ENCODE data around the gene GSAP.
"Not testable (repeated sequence)": the region's sequence is repeated elsewhere in the genome, so short reads cannot be mapped to it uniquely, and the experiment has no call there.

The GSAP gene

GRCh38 chr7:77353911-77354310, 62.2 kb downstream of the GSAP start:
- DNase-seq, result no peak

GRCh38 chr7:77353407-77353721, 62.8 kb downstream of the GSAP start:
- DNase-seq, result no peak

GRCh38 chr7:77352665-77353406, 63.3 kb downstream of the GSAP start:
- no peak for DNase-seq

DNA sequence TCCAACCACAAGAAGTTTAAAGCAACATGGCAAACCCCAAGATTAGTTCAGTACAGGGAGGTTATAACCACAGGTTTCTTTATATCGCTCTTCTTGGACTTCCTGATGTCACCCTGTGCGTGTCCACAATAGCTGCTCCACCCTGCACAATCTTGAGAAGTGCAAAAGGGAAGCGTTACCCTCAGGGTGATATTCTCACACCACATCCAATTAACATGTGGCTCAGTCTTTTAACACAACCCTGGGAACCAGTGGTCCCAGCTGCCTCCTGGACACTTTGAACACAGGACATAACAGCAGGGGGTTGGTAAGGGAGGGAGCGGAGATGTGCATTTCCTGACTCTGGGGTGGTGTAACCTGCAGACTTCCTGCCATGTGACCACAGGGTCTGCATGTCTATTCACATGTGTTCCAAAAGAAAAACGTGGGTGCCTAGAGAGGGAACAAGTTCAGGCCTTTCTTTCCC, 64.6 kb downstream of the GSAP start:
- DNase-seq, result no peak

- DNase-seq, result no peak
Observed at GRCh38 chr7:77349141-77349540, 67.0 kb downstream of the GSAP start.

GRCh38 chr7:77348371-77348813, 67.8 kb downstream of the GSAP start:
- no peak for DNase-seq

DNA sequence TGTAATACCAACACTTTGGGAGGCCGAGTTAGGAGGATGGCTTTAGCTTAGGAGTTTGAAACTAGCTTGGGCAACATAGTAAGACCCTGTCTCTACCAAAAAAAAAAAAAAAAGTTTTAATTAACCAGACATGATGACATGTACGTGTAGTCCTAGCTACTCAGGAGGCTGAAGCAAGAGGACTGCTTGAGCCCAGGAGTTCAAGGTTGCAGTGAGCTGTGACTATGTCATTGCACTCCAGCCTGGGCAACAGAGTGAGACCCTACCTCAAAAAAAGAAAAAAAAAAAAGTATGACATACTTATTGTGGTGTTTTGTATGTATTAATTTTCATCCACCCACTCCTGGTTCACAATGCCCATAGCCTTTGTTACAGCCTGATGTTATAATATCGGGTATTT, 69.7 kb downstream of the GSAP start:
- DNase-seq, result no peak

GRCh38 chr7:77345426-77345825, 70.7 kb downstream of the GSAP start:
- DNase-seq, result not testable (repeated sequence)

- no peak for DNase-seq
Observed at GRCh38 chr7:77339726-77340125, 76.4 kb downstream of the GSAP start.

- DNase-seq, result no peak
Observed at GRCh38 chr7:77338883-77339629, 77.1 kb downstream of the GSAP start.

DNA sequence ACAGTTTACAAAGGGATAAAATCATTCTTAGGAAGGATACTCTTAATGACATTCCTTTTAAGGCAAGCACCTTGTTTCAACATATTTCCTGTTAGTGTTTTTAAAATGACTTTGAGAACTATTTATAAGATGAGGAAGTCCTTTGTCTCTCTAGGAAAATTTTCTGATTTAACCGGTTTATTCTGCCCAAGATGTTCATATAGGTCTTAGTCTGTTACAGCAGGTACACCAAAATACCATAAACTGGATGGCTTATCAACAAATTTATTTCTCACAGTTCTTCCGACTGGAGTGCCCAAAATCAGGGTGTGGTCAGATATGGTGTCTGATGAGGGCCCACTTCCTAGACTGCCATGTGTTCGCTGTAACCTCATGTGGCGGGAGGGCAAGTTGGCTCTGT, 77.9 kb downstream of the GSAP start:
- no peak for DNase-seq

DNA sequence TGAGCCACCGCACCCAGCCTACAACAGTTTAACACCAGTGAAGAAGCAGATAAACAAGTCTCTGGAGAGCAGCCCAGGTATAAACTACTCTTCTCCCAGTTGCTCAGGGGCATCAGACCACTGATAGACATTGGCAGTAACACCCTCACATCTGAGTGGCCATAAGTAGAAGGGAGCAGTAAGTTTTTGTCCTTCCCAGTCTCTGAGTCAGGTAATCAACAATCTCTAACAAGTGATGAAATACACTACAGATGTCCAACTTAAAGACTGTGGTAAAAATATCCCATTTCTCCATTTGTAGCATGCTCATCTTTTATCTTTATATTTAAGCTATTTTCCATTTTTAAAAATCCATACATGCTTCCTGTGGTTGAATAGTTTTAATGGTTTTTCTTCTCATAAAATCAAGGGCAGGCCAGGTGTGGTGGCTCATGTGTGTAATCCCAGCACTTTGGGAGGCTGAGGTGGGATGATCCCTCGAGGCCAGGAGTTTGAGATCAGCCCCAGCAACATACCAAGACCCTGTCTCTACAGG, 78.6 kb downstream of the GSAP start:
- DNase-seq, result no peak

DNA sequence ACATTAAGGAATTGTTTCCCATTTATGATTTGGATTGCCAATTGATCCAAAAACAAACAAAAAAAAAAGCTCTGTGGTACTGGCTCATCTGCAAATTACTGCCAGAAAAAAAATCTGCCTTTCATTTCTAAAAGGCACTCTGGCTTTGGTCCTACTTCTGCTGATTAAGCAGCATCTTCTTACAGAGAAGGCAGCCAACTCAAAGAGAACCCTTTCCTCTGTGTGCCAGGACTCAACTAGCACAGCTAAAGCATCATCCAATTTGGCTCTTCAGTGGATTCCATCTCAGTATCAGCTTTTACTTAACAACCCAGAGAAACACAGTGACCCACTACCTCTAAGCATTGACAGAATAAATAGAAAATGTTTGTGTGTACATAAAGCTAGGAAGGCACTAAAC, 80.6 kb downstream of the GSAP start:
- DNase-seq, result no peak

- DNase-seq, result not testable (repeated sequence)
Observed at GRCh38 chr7:77334039-77334438, 82.1 kb downstream of the GSAP start.

GRCh38 chr7:77331938-77332695, 84.0 kb downstream of the GSAP start:
- peak; percentile 62 for DNase-seq

- DNase-seq, result no peak
Observed at GRCh38 chr7:77330169-77330882, 85.8 kb downstream of the GSAP start.

DNA sequence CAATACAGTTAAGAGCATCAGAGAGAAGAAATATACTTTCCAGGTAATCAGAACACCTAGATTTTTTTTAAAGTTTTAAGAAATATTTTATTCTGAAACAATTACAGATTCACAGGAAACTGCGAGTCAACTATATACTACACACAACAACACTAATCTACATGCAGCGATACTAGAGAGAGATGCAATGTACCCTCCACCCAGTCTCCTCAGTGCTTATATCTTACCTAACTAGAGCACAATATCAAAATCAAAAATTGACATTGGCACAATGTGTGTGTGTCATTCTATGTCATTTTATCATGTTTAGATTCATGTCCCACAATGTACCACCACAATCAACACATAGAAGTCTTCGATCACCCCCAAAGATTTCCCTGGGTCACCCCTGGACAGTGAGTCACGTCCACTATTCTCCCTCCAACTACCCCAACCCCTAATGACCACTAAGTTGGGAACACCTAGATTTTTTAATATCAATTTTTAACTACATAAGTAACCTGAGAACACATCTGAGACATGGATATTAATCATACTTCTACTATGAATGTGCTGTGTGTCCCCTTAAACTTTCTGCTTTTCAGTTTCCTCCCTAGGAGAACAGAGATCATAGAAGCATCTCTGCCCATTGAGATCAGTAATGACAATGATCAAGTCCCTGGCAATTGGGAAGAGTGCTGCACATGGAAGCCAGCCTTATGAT, 86.5 kb downstream of the GSAP start:
- DNase-seq, result no peak

- no peak for DNase-seq
Observed at GRCh38 chr7:77328669-77329068, 87.5 kb downstream of the GSAP start.

DNA sequence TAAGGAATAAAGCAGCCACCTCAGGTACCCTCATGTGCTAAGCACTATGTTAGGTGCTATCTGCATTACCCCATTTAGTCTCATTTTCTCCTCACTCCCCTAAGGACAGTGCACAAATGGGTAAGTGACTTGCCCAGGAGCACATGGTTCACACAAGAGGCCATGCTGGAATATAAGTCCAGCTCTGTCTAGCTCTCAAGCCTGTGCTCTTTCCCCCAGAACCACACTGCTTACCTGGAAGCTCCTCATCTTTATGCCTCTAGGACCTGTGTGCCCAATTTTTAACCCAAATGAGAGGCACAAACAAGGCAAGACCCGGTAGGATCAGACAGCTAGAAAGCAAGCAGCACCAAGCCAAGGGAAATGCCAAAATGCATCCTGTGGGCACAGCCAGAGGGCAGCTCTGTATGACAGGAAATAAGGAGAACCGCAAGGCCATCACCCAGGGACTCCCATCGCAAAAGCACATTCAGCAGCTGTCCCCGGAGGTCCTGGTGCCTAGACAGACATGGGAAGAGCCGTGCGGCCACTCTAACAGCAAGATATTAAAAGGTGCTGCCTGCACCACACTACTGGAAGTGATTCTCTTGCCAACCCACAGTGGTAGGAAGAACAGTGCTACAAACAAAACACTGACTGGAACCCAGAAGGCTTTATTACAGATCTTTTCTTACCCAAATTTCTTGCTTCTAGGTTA, 88.1 kb downstream of the GSAP start:
- no peak for DNase-seq

DNA sequence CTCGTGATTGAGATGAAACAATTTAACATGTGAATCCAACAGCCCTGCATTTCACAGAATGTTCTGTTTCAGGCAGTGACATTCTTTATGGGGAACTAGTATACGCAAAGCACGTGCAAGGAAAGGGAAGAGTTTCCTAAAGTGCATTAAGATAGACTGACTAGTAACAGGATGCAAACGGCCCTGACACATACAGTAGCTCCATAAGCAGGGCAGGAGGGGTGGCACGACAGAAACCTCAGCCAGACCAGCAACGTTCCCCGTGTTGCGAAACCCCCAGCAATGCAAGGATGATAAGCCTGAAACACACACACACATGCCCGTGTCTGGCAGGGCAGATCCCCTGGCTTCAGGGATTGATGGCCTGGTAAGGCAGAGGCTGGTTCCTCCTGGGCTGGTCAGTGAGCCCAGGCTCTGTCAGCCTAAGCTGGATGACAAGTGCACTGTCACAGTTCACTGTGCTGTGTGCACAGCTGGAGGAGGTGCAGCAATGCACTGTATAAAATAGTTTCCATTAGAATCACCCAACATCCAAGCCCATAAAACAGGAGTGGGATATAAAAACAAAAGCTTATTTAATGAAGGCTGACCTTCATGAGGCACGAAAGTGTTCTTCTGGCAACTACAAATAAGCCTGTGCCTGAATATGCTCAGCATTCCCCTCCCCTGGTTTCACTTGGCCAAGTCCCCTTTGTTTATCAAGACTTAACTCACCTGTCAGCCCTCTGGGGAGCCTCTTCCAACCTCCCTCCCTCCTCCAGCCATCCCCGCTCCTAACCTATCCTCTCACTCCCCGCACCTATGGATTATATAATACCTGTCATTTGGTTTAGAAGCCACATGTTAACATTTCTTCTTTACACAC, 88.8 kb downstream of the GSAP start:
- DNase-seq, result no peak

Measured in NCI-H2081 treated with DMSO at 0.1 percent for 48 hours (cell line).